NCI-H2107 treated with DMSO at 0.1 percent for 48 hours (cell line): Measurements from ENCODE around the gene RNU1-4.
"Not testable (repeated sequence)": the region's sequence is repeated elsewhere in the genome, so short reads cannot be mapped to it uniquely, and the experiment has no call there.

Experiments used
- DNase-seq: peaks from one replicate; lab custom pipeline; 2025; ENCODE audit not compliant: unreplicated experiment; lab: John Stamatoyannopoulos, UW

RNU1-4 gene

GRCh38 chr1:16740047-16740964 is at the start of gene RNU1-4:
TSS of gene RNU1-4 (plus strand) at chr1:16740516.
- DNase-seq: not testable (repeated sequence)

GRCh38 chr1:16690971-16691682 is 49.2 kb upstream of the RNU1-4 start:
- DNase-seq: not testable (repeated sequence)

- DNase-seq: not testable (repeated sequence)
Measured at GRCh38 chr1:16692283-16692682, 48.0 kb upstream of the RNU1-4 start.

- DNase-seq: not testable (repeated sequence)
Measured at GRCh38 chr1:16692717-16693448, 47.4 kb upstream of the RNU1-4 start.

- not testable (repeated sequence) for DNase-seq
Measured at GRCh38 chr1:16693449-16694307, 46.6 kb upstream of the RNU1-4 start.

- DNase-seq: not testable (repeated sequence)
Measured at GRCh38 chr1:16694308-16694702, 46.0 kb upstream of the RNU1-4 start.

- not testable (repeated sequence) for DNase-seq
Measured at GRCh38 chr1:16696507-16697150, 43.7 kb upstream of the RNU1-4 start.

GRCh38 chr1:16697152-16697551 is 43.2 kb upstream of the RNU1-4 start:
- not testable (repeated sequence) for DNase-seq

GRCh38 chr1:16699440-16699839 is 40.9 kb upstream of the RNU1-4 start:
- DNase-seq: not testable (repeated sequence)

GRCh38 chr1:16700138-16700895 is 40.0 kb upstream of the RNU1-4 start:
- not testable (repeated sequence) for DNase-seq

- not testable (repeated sequence) for DNase-seq
Measured at GRCh38 chr1:16701189-16701588, 39.1 kb upstream of the RNU1-4 start.

- not testable (repeated sequence) for DNase-seq
Measured at GRCh38 chr1:16702280-16702679, 38.0 kb upstream of the RNU1-4 start.

GRCh38 chr1:16703141-16703540 is 37.2 kb upstream of the RNU1-4 start:
- DNase-seq: not testable (repeated sequence)

- DNase-seq: not testable (repeated sequence)
Measured at GRCh38 chr1:16703602-16704001, 36.7 kb upstream of the RNU1-4 start.

- not testable (repeated sequence) for DNase-seq
Measured at GRCh38 chr1:16704076-16704475, 36.2 kb upstream of the RNU1-4 start.

- DNase-seq: not testable (repeated sequence)
Measured at GRCh38 chr1:16704502-16705100, 35.7 kb upstream of the RNU1-4 start.

GRCh38 chr1:16706302-16706701 is 34.0 kb upstream of the RNU1-4 start:
- not testable (repeated sequence) for DNase-seq
